PC-9 (cell line): ENCODE results near the gene CDH20. TPM values are rescaled to one million over a fixed set of nuclear protein-coding genes. Genes with fewer than 3 reads are reported as not detected.

ENCODE experiments used
- BruUV-seq: library from RNA; stranded (reverse); fragments of 400-500 nt; replicated peaks from 2 replicates; lab custom pipeline; 2021; lab: Mats Ljungman, UMichigan
- CTCF ChIA-PET: fragments of 300-600 bp; sonication (Branson Sonifier 250); formaldehyde crosslinking; loops from one replicate; lab custom pipeline; 2022; ENCODE audit warnings: antibody characterized with exemption; lab: Charles Lee
- POLR2A ChIA-PET: fragments of 300-600 bp; sonication (Branson Sonifier 250); formaldehyde crosslinking; loops from one replicate; lab custom pipeline; 2022; ENCODE audit warnings: antibody characterized with exemption; ENCODE audit not compliant: unreplicated experiment; lab: Charles Lee
- DNase-seq, 2 experiments: peaks; one replicate each; pipeline versions ENCODE4 v3.0.0 to v3.0.0-alpha.2; 2015 to 2022; ENCODE audit warnings: mixed read lengths in 1 of 2
- H2AFZ ChIP-seq: fragments of 200-600 bp; sonication (generic); 2 replicates; pipeline ENCODE4 v1.8.1; 2017; ENCODE audit warnings: antibody characterized with exemption
- H3F3A ChIP-seq: fragments of 200-600 bp; sonication (generic); 2 replicates; pipeline ENCODE4 v1.8.1; 2017; ENCODE audit warnings: antibody characterized with exemption, mild to moderate bottlenecking, low read depth; ENCODE audit not compliant: insufficient read depth
- H3K27ac ChIP-seq: fragments of 200-600 bp; sonication (generic); 2 replicates; pipeline ENCODE4 v1.6.1; 2016; ENCODE audit warnings: mixed run types
- H3K27me3 ChIP-seq: fragments of 200-600 bp; sonication (generic); 2 replicates; pipeline ENCODE4 v1.6.1; 2016; ENCODE audit warnings: low read depth, mixed run types; ENCODE audit not compliant: insufficient read depth
- H3K36me3 ChIP-seq: fragments of 200-600 bp; sonication (generic); 2 replicates; pipeline ENCODE4 v1.6.1; 2016; ENCODE audit warnings: low read depth, mixed run types
- H3K4me1 ChIP-seq: fragments of 200-600 bp; sonication (generic); replicated peaks from 2 replicates; pipeline ENCODE4 v1.6.1; 2016; ENCODE audit warnings: mixed run types; ENCODE audit not compliant: insufficient read depth
- H3K4me2 ChIP-seq: fragments of 200-600 bp; sonication (generic); 2 replicates; pipeline ENCODE4 v1.6.1; 2017; ENCODE audit warnings: mixed run types
- H3K4me3 ChIP-seq: fragments of 200-600 bp; sonication (generic); 2 replicates; pipeline ENCODE4 v1.6.1; 2016; ENCODE audit warnings: mixed run types
- H3K79me2 ChIP-seq: fragments of 200-600 bp; sonication (generic); 2 replicates; pipeline ENCODE4 v1.6.1; 2017; ENCODE audit warnings: low read depth, mixed run types
- H3K9me2 ChIP-seq: fragments of 200-600 bp; sonication (generic); 2 replicates; pipeline ENCODE4 v1.8.1; 2017; ENCODE audit warnings: mild to moderate bottlenecking; ENCODE audit not compliant: insufficient read depth
- H3K9me3 ChIP-seq: fragments of 200-600 bp; sonication (generic); 2 replicates; pipeline ENCODE4 v1.8.1; 2016; ENCODE audit warnings: low read depth; ENCODE audit not compliant: insufficient read depth
- H4K20me1 ChIP-seq: fragments of 200-600 bp; sonication (generic); 2 replicates; pipeline ENCODE4 v1.8.1; 2017; ENCODE audit not compliant: insufficient read depth
- EZH2 ChIP-seq: fragments of 200-600 bp; sonication (generic); IDR thresholded peaks from 2 replicates; pipeline ENCODE4 v1.8.0; 2017; ENCODE audit warnings: antibody characterized with exemption, low read depth
- intact Hi-C: fragments of 100-400 bp; cut with micrococcal nuclease; formaldehyde crosslinking; loops from one replicate; pipeline ENCODE4 v1.10.0; 2022; ENCODE audit not compliant: unreplicated experiment
- total RNA-seq: library from RNA; stranded (reverse); gene quantifications from 2 replicates; pipeline ENCODE4 v1.2.3, GENCODE V29; 2021
- TF ChIP-seq, protein P1 (sequence below): fragments of 200-600 bp; sonication (generic); conservative IDR thresholded peaks from 2 replicates; pipeline ENCODE4 v1.6.1; 2017; ENCODE audit warnings: mixed run types, antibody characterized with exemption, mild to moderate bottlenecking, moderate library complexity

Gene CDH20
- total RNA-seq, 1 experiment from 2014 or later: not detected

DNA sequence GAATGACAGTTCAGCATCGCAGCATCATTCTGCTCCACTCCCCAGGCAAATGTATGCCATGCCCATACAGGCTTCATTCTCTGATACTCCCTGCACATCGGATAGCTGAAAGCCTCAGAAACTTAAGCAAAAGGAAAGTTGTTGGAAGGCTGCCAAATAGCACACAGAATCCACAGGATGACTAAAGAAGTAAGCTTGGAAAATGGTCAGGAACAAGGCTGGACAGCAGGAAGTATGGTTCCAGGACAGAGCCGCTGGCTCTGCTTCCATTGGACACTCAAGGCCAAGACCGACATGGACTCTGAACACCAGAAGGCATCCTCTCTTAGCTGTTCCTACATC is 256.5 kb downstream of the CDH20 start:
- H3K4me2 ChIP-seq: no peak overlapping the region
- ChIA-PET CTCF (no interaction called here), POLR2A (no interaction called here)
- no peak overlapping the region for H3K27ac ChIP-seq
- H3K4me1 ChIP-seq: no peaks in the 10 kb centered on the region
- no peaks in the 10 kb centered on the region for H3K79me2 ChIP-seq
- BruUV-seq: no TSS peak
- no peak overlapping the region for H2AFZ ChIP-seq
- H3K27me3 ChIP-seq: no peaks in the 10 kb centered on the region
- H3K36me3 ChIP-seq: no peaks in the 10 kb centered on the region
- no peaks in the 10 kb centered on the region for H3K9me3 ChIP-seq
- peaks cover 6% of the 10 kb centered on the region; the same call in 1 of the 2 replicates for H3K9me2 ChIP-seq
- no peaks in the 10 kb centered on the region for H3F3A ChIP-seq
- H4K20me1 ChIP-seq: no peaks in the 10 kb centered on the region
- intact Hi-C loops: no loop called here
- TF ChIP-seq, protein P1, sequence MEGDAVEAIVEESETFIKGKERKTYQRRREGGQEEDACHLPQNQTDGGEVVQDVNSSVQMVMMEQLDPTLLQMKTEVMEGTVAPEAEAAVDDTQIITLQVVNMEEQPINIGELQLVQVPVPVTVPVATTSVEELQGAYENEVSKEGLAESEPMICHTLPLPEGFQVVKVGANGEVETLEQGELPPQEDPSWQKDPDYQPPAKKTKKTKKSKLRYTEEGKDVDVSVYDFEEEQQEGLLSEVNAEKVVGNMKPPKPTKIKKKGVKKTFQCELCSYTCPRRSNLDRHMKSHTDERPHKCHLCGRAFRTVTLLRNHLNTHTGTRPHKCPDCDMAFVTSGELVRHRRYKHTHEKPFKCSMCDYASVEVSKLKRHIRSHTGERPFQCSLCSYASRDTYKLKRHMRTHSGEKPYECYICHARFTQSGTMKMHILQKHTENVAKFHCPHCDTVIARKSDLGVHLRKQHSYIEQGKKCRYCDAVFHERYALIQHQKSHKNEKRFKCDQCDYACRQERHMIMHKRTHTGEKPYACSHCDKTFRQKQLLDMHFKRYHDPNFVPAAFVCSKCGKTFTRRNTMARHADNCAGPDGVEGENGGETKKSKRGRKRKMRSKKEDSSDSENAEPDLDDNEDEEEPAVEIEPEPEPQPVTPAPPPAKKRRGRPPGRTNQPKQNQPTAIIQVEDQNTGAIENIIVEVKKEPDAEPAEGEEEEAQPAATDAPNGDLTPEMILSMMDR: no peak
- TF ChIP-seq EZH2: no peak
- no peak overlapping the region for H3K4me3 ChIP-seq
- no peak for DNase-seq

DNA sequence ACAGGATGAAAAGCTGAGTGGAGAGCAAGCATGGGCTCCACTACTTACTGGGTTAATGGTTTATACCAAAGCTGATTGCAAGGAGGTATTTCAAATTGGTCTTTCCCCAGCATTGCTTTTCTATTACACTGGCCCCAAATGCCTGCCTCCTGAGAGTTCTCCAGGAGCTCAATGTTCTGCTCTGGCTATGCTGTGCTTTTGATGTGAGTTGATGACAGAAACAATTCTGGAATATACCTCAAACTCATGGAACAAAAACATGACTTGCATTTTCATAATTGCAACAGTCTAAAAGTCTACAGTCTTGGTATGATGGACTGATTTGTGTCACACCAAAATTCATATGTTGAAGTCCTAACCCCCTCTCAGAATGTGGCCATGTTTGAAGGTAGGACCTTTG is 258.0 kb downstream of the CDH20 start:
- Histone ChIP-seq H4K20me1 (no peaks in the 10 kb centered on the region), H3K4me3 (no peak overlapping the region), H3K79me2 (no peaks in the 10 kb centered on the region), H3K4me2 (no peak overlapping the region), H3F3A (no peaks in the 10 kb centered on the region), H3K4me1 (no peaks in the 10 kb centered on the region), H3K36me3 (no peaks in the 10 kb centered on the region), H3K9me2 (no peaks in the 10 kb centered on the region), H2AFZ (no peak overlapping the region), H3K27me3 (no peaks in the 10 kb centered on the region), H3K9me3 (no peaks in the 10 kb centered on the region), H3K27ac (no peak overlapping the region)
- POLR2A ChIA-PET: no interaction called here
- intact Hi-C loops: no loop called here
- DNase-seq: no peak
- TF ChIP-seq EZH2: no peak
- TF ChIP-seq, protein P1: no peak
- no TSS peak for BruUV-seq
- CTCF ChIA-PET: no interaction called here

DNA sequence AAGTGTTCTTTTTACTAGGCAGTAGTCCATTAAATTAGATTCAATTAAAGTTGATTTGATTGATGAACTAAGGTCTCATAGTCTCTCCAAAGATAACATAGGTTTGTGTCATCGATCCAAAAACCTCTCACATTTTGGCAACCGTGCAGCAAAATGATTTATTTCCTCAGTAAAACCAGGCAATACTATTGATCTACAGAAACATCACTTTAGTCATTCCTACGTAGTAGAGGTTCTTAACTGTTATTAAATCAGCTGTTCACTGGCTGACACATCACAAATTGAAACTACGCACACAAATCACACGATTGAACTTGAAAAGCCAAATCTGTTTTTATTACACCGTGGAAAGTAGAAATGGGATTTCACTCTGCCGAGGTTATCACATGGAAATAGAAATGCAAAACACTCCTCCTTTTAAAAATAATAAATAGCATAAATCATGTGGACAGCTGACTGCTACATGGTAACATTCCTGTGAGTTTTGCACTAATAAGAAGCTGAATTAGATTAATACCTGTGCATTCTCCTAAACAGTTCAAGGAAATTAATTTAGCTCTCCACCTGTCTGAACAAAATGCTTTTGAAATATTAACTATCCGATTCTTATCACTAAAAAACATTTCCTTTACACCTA is 262.5 kb downstream of the CDH20 start:
- POLR2A ChIA-PET: no interaction called here
- BruUV-seq: no TSS peak
- TF ChIP-seq, protein P1: no peak
- TF ChIP-seq EZH2: no peak

More for the DNA sequence above, 262.5 kb downstream of the CDH20 start:
- intact Hi-C loops: no loop called here
- Histone ChIP-seq H3K27me3 (no peaks in the 10 kb centered on the region), H3F3A (no peaks in the 10 kb centered on the region), H3K36me3 (no peaks in the 10 kb centered on the region), H3K4me1 (no peaks in the 10 kb centered on the region), H3K79me2 (no peaks in the 10 kb centered on the region), H4K20me1 (no peaks in the 10 kb centered on the region), H2AFZ (no peak overlapping the region; the same call in 1 of the 2 replicates), H3K4me2 (no peak overlapping the region), H3K4me3 (no peak overlapping the region), H3K9me3 (no peaks in the 10 kb centered on the region), H3K27ac (no peak overlapping the region), H3K9me2 (no peaks in the 10 kb centered on the region)
- CTCF ChIA-PET: no interaction called here
- DNase-seq: no peak
